Aorta (tissue), 5 donors: Measurements from ENCODE around the gene NTSR1. TPM values are rescaled to one million over a fixed set of nuclear protein-coding genes. Genes with fewer than 3 reads are reported as not detected.
A peak's percentile ranks its signal among the peaks of the same experiment; 100 is the strongest.

Source experiments
- ATAC-seq: fragments of 200-7000 bp; cut with Tn5 transposase; one replicate; pipeline ENCODE4 v1.9.1; 2022; ENCODE audit warnings: moderate library complexity; ENCODE audit not compliant: low FRiP score
- DNase-seq, 2 donors: peaks; one replicate each; pipeline ENCODE4 v3.0.0-alpha.2; 2020
- H3K27ac ChIP-seq, 2 donors: one replicate each; pipeline ENCODE4 v1.5.1; 2013; ENCODE audit warnings: low read length in 2 of 2, mild to moderate bottlenecking in 2 of 2, moderate library complexity in 2 of 2, control low read depth in 1 of 2, inconsistent platforms in 1 of 2, low read depth in 1 of 2
- H3K27me3 ChIP-seq, 2 donors: one replicate each; pipeline ENCODE4 v1.6.1; 2013; ENCODE audit warnings: control low read depth in 1 of 2, low read length in 1 of 2, mild to moderate bottlenecking in 1 of 2, moderate library complexity in 1 of 2; ENCODE audit not compliant: insufficient read depth in 2 of 2, control insufficient read depth in 1 of 2
- H3K36me3 ChIP-seq, 2 donors: one replicate each; pipeline ENCODE4 v1.6.1; 2013; ENCODE audit warnings: control low read depth in 1 of 2, low read length in 1 of 2, mild to moderate bottlenecking in 1 of 2; ENCODE audit not compliant: insufficient read depth in 2 of 2, control insufficient read depth in 1 of 2
- H3K4me1 ChIP-seq, 2 donors: one replicate each; pipeline ENCODE4 v1.6.1; 2013; ENCODE audit warnings: low read length in 2 of 2, control low read depth in 1 of 2, mild to moderate bottlenecking in 1 of 2, moderate library complexity in 1 of 2; ENCODE audit not compliant: insufficient read depth in 2 of 2, control insufficient read depth in 1 of 2
- H3K4me3 ChIP-seq, 2 donors: one replicate each; pipeline ENCODE4 v1.5.1; 2013; ENCODE audit warnings: low read length in 2 of 2, control low read depth in 1 of 2, mild to moderate bottlenecking in 1 of 2
- H3K9me3 ChIP-seq: one replicate; pipeline ENCODE4 v1.6.1; 2013; ENCODE audit warnings: mild to moderate bottlenecking, low read length; ENCODE audit not compliant: control insufficient read depth
- WGBS, 2 donors: extraction: QIAGEN DNeasy Blood & Tissue Kit; methylation state at CpG; one replicate each; pipeline ENCODE4 v1.1.7; 2013; 5-methylcytosine and 5-hydroxymethylcytosine counted together
- intact Hi-C, 2 donors: fragments of 100-400 bp; cut with DNase I; formaldehyde crosslinking; loops; one replicate each; pipeline versions ENCODE4 v1.14.2 to v1.15.0; 2022
- polyA plus RNA-seq, 2 donors: library from polyadenylated mRNA; stranded (reverse); fragments of 200-250 nt; gene quantifications; one replicate each; pipeline ENCODE4 v1.2.3, GENCODE V29; 2013
- total RNA-seq, 2 donors: library from RNA; stranded (reverse); fragmentation: NEBNext Ultra II Directional; extraction: Animal tissue kit (Norgen Biotek cat#: 25700); gene quantifications; one replicate each; pipeline ENCODE4 v1.2.1, GENCODE V29; 2021
- donor health status: healthy with polysubstance abuse.
- donor health status: Bipolar disorder and iron deficiency.
- donor health status: DM: no; HTN: no; CAD: no.
- donor health status: DM: no; HTN: no; CAD: no.
- donor health status: DM: yes; HTN: yes; CAD: no.

NTSR1 gene
- total and polyA plus RNA-seq, 4 donors, result not detected

DNA sequence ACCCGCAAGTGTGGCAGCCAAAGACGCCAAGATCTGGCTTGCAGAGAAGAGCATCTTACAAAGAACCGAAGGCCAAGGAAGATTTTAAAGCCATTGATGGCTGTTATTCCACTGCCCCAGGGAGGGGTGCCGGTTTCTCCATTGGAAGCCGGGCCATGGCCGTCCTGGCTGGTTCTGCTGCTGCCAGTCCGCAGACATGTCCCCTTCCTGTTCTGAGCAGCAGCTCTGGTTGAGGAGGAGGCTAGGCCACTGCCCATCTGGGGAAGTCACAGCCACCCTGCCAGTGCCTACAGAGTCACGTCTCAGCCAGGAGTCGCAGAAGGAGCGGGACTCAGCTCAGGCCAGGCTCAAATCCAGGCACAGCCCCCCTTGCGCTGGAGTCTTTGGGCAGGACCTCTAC, 45.0 kb downstream of the NTSR1 start:
- peak; percentile 29 to 55 for DNase-seq
- WGBS, 2 donors, result 95 to 97% methylated on average over 11 of the region's 11 CpGs

DNA sequence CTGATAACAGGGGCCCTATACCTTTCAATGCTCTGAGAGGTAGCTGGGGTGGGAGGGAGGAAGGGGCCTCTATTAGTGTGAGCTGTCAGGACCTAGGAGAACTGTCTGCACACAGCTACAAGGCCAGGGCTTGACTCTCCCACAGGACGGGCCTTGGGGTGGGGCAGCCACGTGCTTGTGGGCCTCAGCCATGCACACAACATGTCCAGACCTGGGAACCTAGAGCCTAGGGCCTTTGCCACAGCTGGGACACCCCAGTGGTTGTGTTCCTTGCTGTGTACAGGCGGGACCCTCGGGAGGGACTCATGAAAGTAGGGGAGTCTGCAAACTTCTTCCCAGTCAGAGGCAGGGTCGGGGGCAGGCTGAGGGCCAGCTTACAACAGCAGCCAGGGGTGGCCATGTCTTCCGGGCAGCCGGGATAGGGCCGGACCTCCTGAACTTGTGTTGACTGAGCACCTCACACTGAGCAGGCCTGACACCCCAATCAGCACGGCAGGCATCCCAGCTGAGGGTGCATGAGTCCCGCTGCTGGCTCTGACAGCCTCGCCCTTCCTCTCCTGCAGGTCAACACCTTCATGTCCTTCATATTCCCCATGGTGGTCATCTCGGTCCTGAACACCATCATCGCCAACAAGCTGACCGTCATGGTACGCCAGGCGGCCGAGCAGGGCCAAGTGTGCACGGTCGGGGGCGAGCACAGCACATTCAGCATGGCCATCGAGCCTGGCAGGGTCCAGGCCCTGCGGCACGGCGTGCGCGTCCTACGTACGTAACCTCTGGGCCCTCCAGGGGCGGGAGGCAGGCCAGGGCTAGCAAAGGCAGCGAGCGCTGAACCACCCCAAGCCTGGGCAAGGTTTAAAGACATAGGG, 45.7 kb downstream of the NTSR1 start:
- Histone ChIP-seq H3K27me3 (no peaks in the 10 kb centered on the region), H3K4me3 (no peak overlapping the region), H3K27ac (no peak overlapping the region), H3K4me1 (no peaks in the 10 kb centered on the region), H3K36me3 (no peaks in the 10 kb centered on the region), H3K9me3 (peaks cover 3% of the 10 kb centered on the region)
- ATAC-seq, result no peak
- intact Hi-C loops, result no loop called here
- 95 to 96% methylated on average over 31 of the region's 31 CpGs for WGBS, 2 donors
- DNase-seq, result peak; percentile 31 to 72

More for the DNA sequence above, 45.0 kb downstream of the NTSR1 start:
- Histone ChIP-seq H3K9me3 (peaks cover 3% of the 10 kb centered on the region), H3K27ac (no peak overlapping the region), H3K36me3 (no peaks in the 10 kb centered on the region), H3K4me1 (no peaks in the 10 kb centered on the region), H3K4me3 (no peak overlapping the region), H3K27me3 (no peaks in the 10 kb centered on the region)
- intact Hi-C loops, result no loop called here
- ATAC-seq, result no peak

GRCh38 chr20:62754991-62755356, 46.3 kb downstream of the NTSR1 start:
- DNase-seq (no peak), ATAC-seq (no peak)
- Histone ChIP-seq H3K36me3 (no peaks in the 10 kb centered on the region), H3K4me1 (no peaks in the 10 kb centered on the region), H3K27ac (no peak overlapping the region), H3K9me3 (peaks cover 3% of the 10 kb centered on the region), H3K27me3 (no peaks in the 10 kb centered on the region), H3K4me3 (no peak overlapping the region)
- WGBS, 2 donors, result 97% methylated on average over 1 of the region's 1 CpG; no CpG with 5 or more reads in 1 of the 2 donors
- intact Hi-C loops, result no loop called here

DNA sequence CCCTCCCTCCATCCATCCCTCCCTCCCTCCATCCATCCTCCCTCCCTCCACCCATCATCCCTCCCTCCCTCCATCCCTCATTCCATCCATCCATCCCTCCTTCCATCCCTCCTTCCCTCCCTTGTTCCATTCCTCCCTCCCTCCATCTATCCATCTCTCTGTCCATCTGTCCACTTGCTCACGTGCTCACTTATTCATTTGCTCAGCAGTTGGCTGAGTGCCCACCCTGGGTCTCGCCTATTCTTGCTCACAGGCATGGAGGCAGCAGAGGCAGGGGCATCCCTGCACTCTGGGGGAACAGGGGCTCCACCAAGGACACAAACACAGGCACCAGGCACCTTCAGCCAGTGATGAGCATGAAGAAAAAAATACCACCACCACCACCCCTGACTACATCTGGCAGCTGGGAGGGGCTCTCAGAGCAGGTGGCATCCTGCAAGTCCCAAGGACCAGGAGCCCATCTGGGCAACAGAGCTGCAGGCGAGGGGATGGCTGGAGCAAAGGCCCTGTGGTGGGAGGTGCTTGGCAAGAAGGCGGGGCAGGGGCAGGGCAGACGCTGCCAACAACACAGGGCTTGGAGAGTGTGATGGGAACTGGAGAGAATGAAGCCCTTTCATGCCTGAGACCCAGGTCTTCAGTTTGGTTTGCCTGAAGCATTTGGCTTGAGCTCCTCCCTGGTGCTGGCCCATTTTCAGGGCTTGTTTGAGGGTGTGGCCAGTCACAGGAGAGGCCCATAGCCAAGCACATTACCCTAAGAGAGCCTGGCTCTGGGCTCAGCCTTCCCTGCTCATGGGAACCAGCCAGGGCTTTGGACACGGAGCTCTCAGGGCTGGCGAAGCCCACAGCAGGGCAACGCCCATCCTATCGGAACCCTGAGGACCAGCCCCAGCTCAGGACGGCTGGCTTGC, 47.4 kb downstream of the NTSR1 start:
- peaks cover 3% of the 10 kb centered on the region for H3K9me3 ChIP-seq
- DNase-seq (peak in 1 of 2 donors; percentile 52), ATAC-seq (no peak)
- no peak overlapping the region for H3K4me3 ChIP-seq
- intact Hi-C loops, result no loop called here
- H3K36me3 ChIP-seq, result no peaks in the 10 kb centered on the region
- H3K4me1 ChIP-seq, result no peaks in the 10 kb centered on the region
- H3K27me3 ChIP-seq, result no peaks in the 10 kb centered on the region
- no peak overlapping the region for H3K27ac ChIP-seq
- 35% methylated on average over 10 of the region's 10 CpGs for WGBS, 2 donors

DNA sequence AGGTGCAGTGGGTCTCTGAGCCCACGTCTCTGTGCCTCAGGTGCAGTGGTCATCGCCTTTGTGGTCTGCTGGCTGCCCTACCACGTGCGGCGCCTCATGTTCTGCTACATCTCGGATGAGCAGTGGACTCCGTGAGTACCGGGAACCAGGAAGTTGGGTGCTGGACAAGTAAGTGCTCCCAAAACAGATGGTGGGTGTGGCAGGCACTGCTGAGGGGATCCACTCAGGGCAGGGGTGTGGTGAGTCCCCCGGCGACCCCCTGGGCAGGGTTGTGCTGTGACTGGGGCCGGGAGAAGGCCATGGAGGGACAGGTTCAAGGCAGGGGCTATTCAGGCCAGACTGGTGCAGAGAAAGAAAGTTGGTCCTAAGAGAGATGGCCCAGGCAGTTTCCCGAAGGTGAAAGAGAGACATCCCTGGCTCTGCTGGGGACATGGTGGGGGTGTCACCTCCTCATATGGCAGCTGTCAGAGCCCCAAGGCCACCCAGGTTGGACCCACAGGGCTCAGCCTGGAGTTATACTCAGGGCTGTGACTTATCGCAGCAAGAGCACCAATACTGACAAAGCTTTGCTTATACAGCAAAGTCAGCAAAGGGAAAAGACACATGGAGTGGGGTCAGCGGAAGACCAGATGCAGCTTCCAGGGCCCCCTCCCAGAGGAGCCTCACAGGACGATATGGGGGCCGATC, 49.7 kb downstream of the NTSR1 start:
- Histone ChIP-seq H3K36me3 (no peaks in the 10 kb centered on the region), H3K27me3 (no peaks in the 10 kb centered on the region), H3K4me1 (no peaks in the 10 kb centered on the region), H3K27ac (no peak overlapping the region), H3K4me3 (no peak overlapping the region), H3K9me3 (peaks cover 3% of the 10 kb centered on the region)
- DNase-seq, result no peak
- no peak for ATAC-seq
- intact Hi-C loops, result no loop called here
- 77 to 80% methylated on average over 16 of the region's 16 CpGs for WGBS, 2 donors

GRCh38 chr20:62759981-62760431, 51.4 kb downstream of the NTSR1 start:
- DNase-seq, result peak in 1 of 2 donors; percentile 34
- no peak overlapping the region for H3K27ac ChIP-seq
- H3K4me1 ChIP-seq, result no peaks in the 10 kb centered on the region
- peaks cover 3% of the 10 kb centered on the region for H3K9me3 ChIP-seq
- intact Hi-C loops, result no loop called here
- ATAC-seq, result peak; percentile 35
- H3K4me3 ChIP-seq, result no peak overlapping the region
- H3K36me3 ChIP-seq, result no peaks in the 10 kb centered on the region
- no peaks in the 10 kb centered on the region for H3K27me3 ChIP-seq
- 90 to 94% methylated on average over 20 of the region's 20 CpGs for WGBS, 2 donors

DNA sequence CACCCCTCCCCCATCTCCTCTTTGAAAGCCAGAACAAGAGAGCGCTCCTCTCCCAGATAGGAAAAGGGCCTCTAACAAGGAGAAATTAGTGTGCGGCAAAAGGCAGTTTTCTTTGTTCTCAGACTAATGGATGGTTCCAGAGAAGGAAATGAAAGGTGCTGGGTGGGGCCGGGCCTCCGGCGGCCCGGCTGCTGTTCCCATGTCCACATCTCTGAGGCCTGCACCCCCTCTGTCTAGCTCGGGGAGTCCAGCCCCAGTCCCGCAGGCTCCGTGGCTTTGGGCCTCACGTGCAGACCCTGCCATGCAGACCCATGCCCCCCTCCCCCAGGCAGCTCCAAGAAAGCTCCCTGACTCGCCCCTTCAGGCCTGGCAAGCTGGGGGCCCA, 51.8 kb downstream of the NTSR1 start:
- H3K4me1 ChIP-seq, result no peaks in the 10 kb centered on the region
- DNase-seq (peak in 1 of 2 donors; percentile 41), ATAC-seq (no peak)
- no peaks in the 10 kb centered on the region for H3K36me3 ChIP-seq
- peaks cover 3% of the 10 kb centered on the region for H3K9me3 ChIP-seq
- no peak overlapping the region for H3K27ac ChIP-seq
- intact Hi-C loops, result no loop called here
- WGBS, 2 donors, result 85 to 87% methylated on average over 11 of the region's 11 CpGs
- no peaks in the 10 kb centered on the region for H3K27me3 ChIP-seq
- no peak overlapping the region for H3K4me3 ChIP-seq
